HG02870 (cell line): ENCODE data around the gene NKX2-1.
A peak's percentile ranks its signal among the peaks of the same experiment; 100 is the strongest.
"Not testable (repeated sequence)": the region's sequence is repeated elsewhere in the genome, so short reads cannot be mapped to it uniquely, and the experiment has no call there.

Experiments used
- ATAC-seq: cut with Tn5 transposase; IDR thresholded peaks from one replicate; pipeline ENCODE4 v1.9.1; 2021; ENCODE audit warnings: mild to moderate bottlenecking, moderate library complexity; ENCODE audit not compliant: unreplicated experiment

Gene NKX2-1

GRCh38 chr14:36519431-36520321 is at the start of gene NKX2-1:
Gene NKX2-1 (minus strand): TSS chr14:36520232. CDS start chr14:36520129, 103 bp downstream.
- ATAC-seq: no peak

GRCh38 chr14:36556811-36557433 is 36.9 kb upstream of the NKX2-1 start:
- ATAC-seq: no peak

GRCh38 chr14:36555998-36556743 is 36.1 kb upstream of the NKX2-1 start:
- no peak for ATAC-seq

- peak; percentile 60 for ATAC-seq
Observed at GRCh38 chr14:36553656-36554260, 33.7 kb upstream of the NKX2-1 start.

GRCh38 chr14:36550899-36551298 is 30.9 kb upstream of the NKX2-1 start:
- no peak for ATAC-seq

GRCh38 chr14:36544280-36544679 is 24.2 kb upstream of the NKX2-1 start:
- not testable (repeated sequence) for ATAC-seq

GRCh38 chr14:36538051-36538450 is 18.0 kb upstream of the NKX2-1 start:
- no peak for ATAC-seq

GRCh38 chr14:36529062-36529461 is 9.0 kb upstream of the NKX2-1 start:
- no peak for ATAC-seq

- ATAC-seq: no peak
Observed at GRCh38 chr14:36525746-36526099, 5.7 kb upstream of the NKX2-1 start.

- ATAC-seq: no peak
Observed at GRCh38 chr14:36524874-36525745, 5.1 kb upstream of the NKX2-1 start.

GRCh38 chr14:36524220-36524837 is 4.3 kb upstream of the NKX2-1 start:
- no peak for ATAC-seq

- ATAC-seq: no peak
Observed at GRCh38 chr14:36522972-36523715, 3.1 kb upstream of the NKX2-1 start.

- no peak for ATAC-seq
Observed at GRCh38 chr14:36522347-36522971, 2.4 kb upstream of the NKX2-1 start.

GRCh38 chr14:36521598-36522345 is 1.7 kb upstream of the NKX2-1 start:
- ATAC-seq: no peak

GRCh38 chr14:36520601-36521525 is 831 bp upstream of the NKX2-1 start:
- ATAC-seq: no peak

- no peak for ATAC-seq
Observed at GRCh38 chr14:36518586-36519430, 1.2 kb downstream of the NKX2-1 start.
